GM19238 (cell line): ENCODE results near the gene TMPRSS11F.

ENCODE experiments used
- DNase-seq: peaks from one replicate; pipeline ENCODE4 v3.0.0; 2011; ENCODE audit warnings: low spot score; ENCODE audit not compliant: insufficient read length

Gene TMPRSS11F

GRCh38 chr4:68077737-68078136, 51.9 kb downstream of the TMPRSS11F start:
- no peak for DNase-seq

DNA sequence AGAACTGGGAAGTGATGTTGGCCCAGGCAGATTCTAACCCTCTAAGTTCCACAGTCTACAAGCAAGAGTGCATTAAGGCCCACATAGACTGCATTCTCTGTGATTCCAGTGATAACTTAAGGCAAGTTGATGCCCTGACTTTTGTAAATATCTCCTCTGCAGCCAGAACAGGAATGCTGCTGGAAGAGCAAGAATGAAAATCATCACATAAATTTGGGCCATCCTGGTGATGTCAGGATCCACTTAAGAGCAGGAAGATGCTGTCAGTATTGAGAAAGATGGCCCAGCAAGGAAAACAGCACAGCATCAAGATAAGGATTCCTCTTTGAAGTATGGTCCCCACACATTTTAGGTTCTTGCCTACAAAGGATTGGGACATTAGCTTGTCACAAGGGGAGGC, 52.4 kb downstream of the TMPRSS11F start:
- no peak for DNase-seq

DNA sequence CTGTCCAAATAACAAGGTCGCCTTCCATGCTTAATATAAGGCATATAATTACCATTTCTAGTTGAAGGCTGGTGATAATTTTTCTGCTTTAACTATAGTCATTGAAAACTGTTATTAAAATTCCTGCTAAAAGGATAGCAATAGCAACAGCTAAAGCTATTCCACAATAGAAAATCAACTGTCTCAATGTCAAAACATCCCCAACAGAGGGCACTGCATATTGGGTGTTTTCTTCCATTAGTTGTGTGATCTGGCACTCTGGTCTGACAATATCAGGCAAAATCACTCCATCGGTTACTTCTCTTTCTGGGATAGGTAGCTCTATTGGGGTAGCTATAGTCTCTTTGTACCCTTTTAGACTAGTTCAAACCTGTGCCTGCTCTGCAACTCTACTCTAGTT, 53.5 kb downstream of the TMPRSS11F start:
- DNase-seq, result no peak

- DNase-seq, result no peak
These were observed 55.3 kb downstream of the TMPRSS11F start for GRCh38 chr4:68074397-68074796.

- no peak for DNase-seq
These were observed 59.4 kb downstream of the TMPRSS11F start for GRCh38 chr4:68070302-68070701.

- DNase-seq, result no peak
These were observed 67.2 kb downstream of the TMPRSS11F start for GRCh38 chr4:68062501-68062900.

DNA sequence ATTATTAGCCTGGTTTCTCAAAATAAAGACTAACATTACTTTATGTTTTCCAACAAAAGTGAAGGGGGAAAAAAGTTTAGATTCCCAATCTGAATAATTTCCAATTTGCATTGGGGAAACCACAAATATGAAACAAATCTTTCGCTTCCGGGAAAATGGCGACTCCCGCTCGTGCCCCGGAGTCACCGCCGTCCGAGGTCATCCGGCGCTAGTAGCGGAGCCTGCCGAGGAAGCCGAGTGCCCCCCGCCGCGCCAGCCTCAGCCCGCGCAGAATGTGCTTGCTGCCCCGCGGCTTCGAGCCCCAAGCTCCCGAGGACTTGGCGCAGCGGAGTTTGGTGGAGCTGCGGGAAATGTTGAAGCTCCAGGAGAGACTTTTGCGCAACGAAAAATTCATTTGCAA, 91.4 kb downstream of the TMPRSS11F start:
- no peak for DNase-seq

- no peak for DNase-seq
These were observed 108.5 kb downstream of the TMPRSS11F start for GRCh38 chr4:68021185-68021584.

- no peak for DNase-seq
These were observed 118.0 kb downstream of the TMPRSS11F start for GRCh38 chr4:68011684-68012083.
